Stimulated activated effector memory CD8-positive, alpha-beta T cell treated with anti-CD3 and anti-CD28 coated beads, Interleukin-12 subunit alpha, Interleukin-12 subunit beta, amount 100 ng/mL, for 72 hours (primary cell): ENCODE results near the gene THSD4.
A peak's percentile ranks its signal among the peaks of the same experiment; 100 is the strongest.

Experiments
- ATAC-seq: fragments of 150-1000 bp; cut with Tn5 transposase; 2 replicates; pipeline ENCODE4 v1.10.0; 2021
- DNase-seq, 2 donors: peaks; one replicate each; pipeline ENCODE4 v3.0.0; 2021 to 2022; ENCODE audit warnings: low spot score in 2 of 2
- H3K27ac Mint-ChIP-seq: one replicate; pipeline ENCODE4 v1.8.0; 2022; ENCODE audit warnings: mild to moderate bottlenecking, mixed read lengths
- H3K36me3 Mint-ChIP-seq: one replicate; pipeline ENCODE4 v1.8.0; 2022; ENCODE audit warnings: mild to moderate bottlenecking, mixed read lengths
- H3K4me1 Mint-ChIP-seq: one replicate; pipeline ENCODE4 v1.8.0; 2022; ENCODE audit warnings: mixed read lengths
- H3K4me3 Mint-ChIP-seq: one replicate; pipeline ENCODE4 v1.8.0; 2022; ENCODE audit warnings: mild to moderate bottlenecking, mixed read lengths
- H3K9me3 Mint-ChIP-seq: one replicate; pipeline ENCODE4 v1.8.0; 2022; ENCODE audit warnings: mixed read lengths

Gene THSD4

DNA sequence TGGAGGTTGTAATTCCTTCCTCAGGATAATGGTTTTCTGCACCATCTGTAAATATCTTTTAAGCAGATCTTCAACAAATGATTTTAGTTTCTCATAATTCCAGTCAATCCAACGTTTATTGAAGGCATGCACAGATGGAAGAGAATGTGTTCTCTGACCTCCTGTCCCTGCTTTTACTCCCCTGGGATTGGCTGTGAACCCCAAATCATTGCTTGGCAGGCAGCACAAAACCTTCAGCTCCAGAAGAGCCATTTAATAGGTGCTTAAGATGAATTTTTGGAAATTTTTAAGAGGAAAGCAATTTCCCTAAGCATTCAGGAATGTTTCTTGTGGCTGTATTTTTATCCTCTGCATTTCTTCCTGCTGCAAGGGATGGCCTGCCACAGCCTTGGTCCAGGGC, 25.5 kb upstream of the THSD4 start:
- no peaks in the 10 kb centered on the region for H3K36me3 Mint-ChIP-seq
- ATAC-seq = no peak

GRCh38 chr15:71091601-71092000, 23.7 kb upstream of the THSD4 start:
- no peak for ATAC-seq
- no peak for DNase-seq
- no peak overlapping the region for H3K4me3 Mint-ChIP-seq
- peaks cover 3% of the 10 kb centered on the region for H3K9me3 Mint-ChIP-seq
- H3K4me1 Mint-ChIP-seq = no peaks in the 10 kb centered on the region
- H3K27ac Mint-ChIP-seq = no peak overlapping the region
- H3K36me3 Mint-ChIP-seq = no peaks in the 10 kb centered on the region

More for the DNA sequence above, 25.5 kb upstream of the THSD4 start:
- Mint-ChIP-seq H3K27ac (no peak overlapping the region), H3K9me3 (peaks cover 3% of the 10 kb centered on the region), H3K4me3 (no peak overlapping the region), H3K4me1 (no peaks in the 10 kb centered on the region)
- DNase-seq = no peak

GRCh38 chr15:71092056-71092600, 23.1 kb upstream of the THSD4 start:
- Mint-ChIP-seq H3K4me3 (no peak overlapping the region), H3K4me1 (no peaks in the 10 kb centered on the region), H3K36me3 (no peaks in the 10 kb centered on the region), H3K9me3 (peaks cover under 1% of the 10 kb centered on the region), H3K27ac (no peak overlapping the region)
- no peak for DNase-seq
- ATAC-seq = no peak

GRCh38 chr15:71093054-71094024, 21.9 kb upstream of the THSD4 start:
- Mint-ChIP-seq H3K4me1 (no peaks in the 10 kb centered on the region), H3K9me3 (no peaks in the 10 kb centered on the region), H3K27ac (no peak overlapping the region), H3K36me3 (no peaks in the 10 kb centered on the region), H3K4me3 (no peak overlapping the region)
- no peak for DNase-seq
- no peak for ATAC-seq

GRCh38 chr15:71094137-71094536, 21.1 kb upstream of the THSD4 start:
- H3K4me1 Mint-ChIP-seq = no peaks in the 10 kb centered on the region
- no peak overlapping the region for H3K4me3 Mint-ChIP-seq
- no peaks in the 10 kb centered on the region for H3K36me3 Mint-ChIP-seq
- H3K27ac Mint-ChIP-seq = no peak overlapping the region
- no peak for DNase-seq
- H3K9me3 Mint-ChIP-seq = no peaks in the 10 kb centered on the region
- ATAC-seq = no peak

GRCh38 chr15:71096676-71097075, 18.6 kb upstream of the THSD4 start:
- H3K4me1 Mint-ChIP-seq = no peaks in the 10 kb centered on the region
- no peaks in the 10 kb centered on the region for H3K9me3 Mint-ChIP-seq

GRCh38 chr15:71097890-71098289, 17.4 kb upstream of the THSD4 start:
- no peak for DNase-seq
- ATAC-seq = no peak
- Mint-ChIP-seq H3K27ac (no peak overlapping the region), H3K9me3 (no peaks in the 10 kb centered on the region), H3K4me1 (no peaks in the 10 kb centered on the region), H3K36me3 (no peaks in the 10 kb centered on the region), H3K4me3 (no peak overlapping the region)

More at GRCh38 chr15:71096676-71097075, 18.6 kb upstream of the THSD4 start:
- no peak overlapping the region for H3K27ac Mint-ChIP-seq
- H3K36me3 Mint-ChIP-seq = no peaks in the 10 kb centered on the region
- ATAC-seq = no peak
- H3K4me3 Mint-ChIP-seq = no peak overlapping the region
- DNase-seq = no peak

- no peak overlapping the region for H3K4me3 Mint-ChIP-seq
- no peak overlapping the region for H3K27ac Mint-ChIP-seq
- DNase-seq (no peak), ATAC-seq (no peak)
- no peaks in the 10 kb centered on the region for H3K4me1 Mint-ChIP-seq
- no peaks in the 10 kb centered on the region for H3K9me3 Mint-ChIP-seq
- H3K36me3 Mint-ChIP-seq = no peaks in the 10 kb centered on the region
Measured at GRCh38 chr15:71098920-71099319, 16.4 kb upstream of the THSD4 start.

DNA sequence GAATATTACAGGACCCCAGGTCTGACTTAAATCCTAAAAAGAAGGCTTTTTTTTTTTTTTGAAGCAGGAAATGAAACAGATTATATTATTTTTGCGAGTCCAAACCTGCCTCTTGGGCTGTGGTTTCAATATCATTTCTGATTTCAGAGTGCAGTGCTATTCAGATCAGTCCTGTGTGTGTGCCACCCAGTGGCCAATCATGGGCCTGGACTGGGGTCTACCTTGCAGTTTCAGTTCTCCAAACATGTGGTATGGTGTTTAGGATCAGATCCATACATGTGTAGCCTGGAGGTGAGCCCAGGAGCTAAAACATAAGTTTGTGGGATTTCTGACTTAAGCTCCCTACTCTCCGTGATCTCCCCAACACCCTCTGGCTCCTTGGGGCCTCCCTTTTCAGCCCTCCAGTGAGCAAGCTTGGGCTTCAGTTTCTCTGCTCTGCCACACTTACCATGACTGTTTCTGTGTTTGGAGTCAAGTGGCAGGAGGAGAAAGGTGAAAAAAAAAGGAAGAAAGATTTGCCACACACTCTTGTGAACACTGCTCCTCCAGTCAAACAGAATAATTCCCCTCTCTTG, 12.1 kb upstream of the THSD4 start:
- Mint-ChIP-seq H3K27ac (no peak overlapping the region), H3K36me3 (no peaks in the 10 kb centered on the region), H3K9me3 (no peaks in the 10 kb centered on the region), H3K4me1 (no peaks in the 10 kb centered on the region), H3K4me3 (no peak overlapping the region)
- no peak for DNase-seq
- ATAC-seq = peak; percentile 32

DNA sequence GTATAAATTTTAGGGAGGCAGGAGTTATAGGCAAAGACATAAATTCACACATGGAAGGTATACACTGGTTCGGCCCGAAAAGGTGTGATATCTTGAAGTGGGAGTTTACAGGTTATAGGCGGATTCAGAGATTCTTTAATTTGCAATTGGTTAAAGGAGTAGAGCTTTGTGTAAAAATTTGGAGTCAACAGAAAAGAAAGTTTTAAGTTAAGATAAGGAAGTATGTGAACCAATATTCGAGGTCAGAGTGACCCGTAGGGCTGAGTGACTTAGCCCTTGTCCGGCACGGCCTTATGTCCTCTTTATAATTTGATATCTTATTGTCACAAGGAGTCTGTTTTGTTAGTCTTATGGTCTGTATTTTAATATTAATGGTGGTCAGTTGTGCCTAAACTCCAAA, 10.6 kb upstream of the THSD4 start:
- no peak for ATAC-seq
- Mint-ChIP-seq H3K4me1 (no peaks in the 10 kb centered on the region), H3K36me3 (no peaks in the 10 kb centered on the region), H3K27ac (no peak overlapping the region), H3K4me3 (no peak overlapping the region), H3K9me3 (no peaks in the 10 kb centered on the region)
- no peak for DNase-seq

GRCh38 chr15:71105444-71105843, 9.8 kb upstream of the THSD4 start:
- Mint-ChIP-seq H3K4me3 (no peak overlapping the region), H3K27ac (no peak overlapping the region), H3K9me3 (no peaks in the 10 kb centered on the region), H3K4me1 (no peaks in the 10 kb centered on the region), H3K36me3 (no peaks in the 10 kb centered on the region)
- DNase-seq (no peak), ATAC-seq (no peak)

GRCh38 chr15:71106802-71107500, 8.3 kb upstream of the THSD4 start:
- H3K27ac Mint-ChIP-seq = no peak overlapping the region
- no peak for DNase-seq
- H3K4me3 Mint-ChIP-seq = no peak overlapping the region
- H3K4me1 Mint-ChIP-seq = no peaks in the 10 kb centered on the region
- no peak for ATAC-seq
- no peaks in the 10 kb centered on the region for H3K9me3 Mint-ChIP-seq
- H3K36me3 Mint-ChIP-seq = no peaks in the 10 kb centered on the region

GRCh38 chr15:71107501-71107815, 7.8 kb upstream of the THSD4 start:
- Mint-ChIP-seq H3K9me3 (no peaks in the 10 kb centered on the region), H3K4me1 (no peaks in the 10 kb centered on the region), H3K36me3 (no peaks in the 10 kb centered on the region), H3K27ac (no peak overlapping the region), H3K4me3 (no peak overlapping the region)
- DNase-seq (no peak), ATAC-seq (no peak)

DNA sequence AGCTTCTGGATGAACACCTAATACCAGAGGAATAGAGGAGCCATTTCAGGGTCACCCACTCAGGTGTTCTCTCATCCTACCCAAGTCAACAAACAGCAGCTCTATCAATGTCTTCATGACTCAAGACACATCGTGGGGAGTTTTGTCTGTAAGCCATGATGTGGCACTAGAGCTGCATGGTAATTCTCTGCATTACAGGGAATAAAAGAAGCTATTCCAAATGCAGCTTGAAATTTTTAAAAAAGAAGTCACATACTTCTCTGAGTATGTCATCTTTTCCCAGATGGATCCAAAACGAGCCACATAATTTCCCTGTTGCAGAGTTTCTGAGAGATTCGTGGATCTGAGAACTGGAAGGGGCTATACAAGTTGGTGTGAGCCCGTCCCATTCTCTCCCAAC, 6.1 kb upstream of the THSD4 start:
- DNase-seq (no peak), ATAC-seq (no peak)
- no peak overlapping the region for H3K4me3 Mint-ChIP-seq
- H3K27ac Mint-ChIP-seq = no peak overlapping the region
- H3K9me3 Mint-ChIP-seq = no peaks in the 10 kb centered on the region
- no peaks in the 10 kb centered on the region for H3K36me3 Mint-ChIP-seq
- H3K4me1 Mint-ChIP-seq = no peaks in the 10 kb centered on the region

DNA sequence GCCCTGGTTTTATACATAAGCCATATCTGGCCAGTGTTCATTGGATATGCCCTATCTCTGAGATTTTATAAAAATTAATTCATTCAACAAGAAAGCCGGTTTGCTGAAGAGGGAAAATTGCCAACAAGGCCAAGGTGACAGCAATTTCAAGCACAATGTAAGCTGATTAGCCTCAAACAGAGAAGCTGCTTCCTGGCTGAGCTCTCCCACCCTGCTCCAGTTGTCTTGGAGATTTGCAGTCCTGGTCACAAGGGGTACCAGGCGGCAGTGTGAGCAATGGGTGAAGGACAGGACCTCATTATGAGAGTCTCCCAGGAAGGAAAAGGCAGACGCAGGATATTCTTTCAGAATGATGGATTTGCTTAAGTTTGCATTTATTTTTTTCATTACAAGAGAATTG, 5.4 kb upstream of the THSD4 start:
- Mint-ChIP-seq H3K9me3 (no peaks in the 10 kb centered on the region), H3K27ac (no peak overlapping the region), H3K4me1 (no peaks in the 10 kb centered on the region), H3K36me3 (no peaks in the 10 kb centered on the region), H3K4me3 (no peak overlapping the region)
- no peak for ATAC-seq
- DNase-seq = no peak
